AG04449 (cell line): ENCODE data around the gene SLC26A11.
"Not testable (repeated sequence)": the region's sequence is repeated elsewhere in the genome, so short reads cannot be mapped to it uniquely, and the experiment has no call there.

Experiments
- CTCF ChIA-PET: fragments of 350-600 bp; formaldehyde crosslinking; extraction: SDS; loops from one replicate; lab custom pipeline; 2021; ENCODE audit warnings: antibody characterized with exemption; lab: Yijun Ruan, JAX
- POLR2A ChIA-PET: fragments of 400-600, 350-600 bp; formaldehyde crosslinking; extraction: SDS; loops from one replicate; lab custom pipeline; 2020; ENCODE audit warnings: antibody characterized with exemption, inconsistent platforms; lab: Yijun Ruan, JAX
- DNase-seq: peaks from one replicate; pipeline ENCODE4 v3.0.0-alpha.2; 2010; ENCODE audit warnings: low read depth, low spot score
- H3K4me3 ChIP-seq: 2 replicates; pipeline ENCODE4 v1.5.1; 2011; ENCODE audit warnings: low read depth, mild to moderate bottlenecking, control low read depth, low read length
- TF ChIP-seq, protein P1 (sequence below): IDR thresholded peaks from one replicate; pipeline ENCODE4 v1.5.1; 2011; ENCODE audit warnings: mild to moderate bottlenecking, moderate library complexity, low read length, control low read depth, inconsistent platforms; ENCODE audit not compliant: insufficient read depth; ENCODE audit errors: missing control alignments

SLC26A11 gene

GRCh38 chr17:80236911-80237310, 16.7 kb downstream of the SLC26A11 start:
- no peak overlapping the region for H3K4me3 ChIP-seq
- ChIA-PET POLR2A (no interaction called here), CTCF (no interaction called here)
- no peak for DNase-seq
- TF ChIP-seq, protein P1, sequence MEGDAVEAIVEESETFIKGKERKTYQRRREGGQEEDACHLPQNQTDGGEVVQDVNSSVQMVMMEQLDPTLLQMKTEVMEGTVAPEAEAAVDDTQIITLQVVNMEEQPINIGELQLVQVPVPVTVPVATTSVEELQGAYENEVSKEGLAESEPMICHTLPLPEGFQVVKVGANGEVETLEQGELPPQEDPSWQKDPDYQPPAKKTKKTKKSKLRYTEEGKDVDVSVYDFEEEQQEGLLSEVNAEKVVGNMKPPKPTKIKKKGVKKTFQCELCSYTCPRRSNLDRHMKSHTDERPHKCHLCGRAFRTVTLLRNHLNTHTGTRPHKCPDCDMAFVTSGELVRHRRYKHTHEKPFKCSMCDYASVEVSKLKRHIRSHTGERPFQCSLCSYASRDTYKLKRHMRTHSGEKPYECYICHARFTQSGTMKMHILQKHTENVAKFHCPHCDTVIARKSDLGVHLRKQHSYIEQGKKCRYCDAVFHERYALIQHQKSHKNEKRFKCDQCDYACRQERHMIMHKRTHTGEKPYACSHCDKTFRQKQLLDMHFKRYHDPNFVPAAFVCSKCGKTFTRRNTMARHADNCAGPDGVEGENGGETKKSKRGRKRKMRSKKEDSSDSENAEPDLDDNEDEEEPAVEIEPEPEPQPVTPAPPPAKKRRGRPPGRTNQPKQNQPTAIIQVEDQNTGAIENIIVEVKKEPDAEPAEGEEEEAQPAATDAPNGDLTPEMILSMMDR, result no peak

- H3K4me3 ChIP-seq, result no peak overlapping the region
- no peak for DNase-seq
- POLR2A ChIA-PET, result no interaction called here
- CTCF ChIA-PET, result no interaction called here
- TF ChIP-seq, protein P1, result no peak
Measured at GRCh38 chr17:80237386-80237785, 17.2 kb downstream of the SLC26A11 start.

DNA sequence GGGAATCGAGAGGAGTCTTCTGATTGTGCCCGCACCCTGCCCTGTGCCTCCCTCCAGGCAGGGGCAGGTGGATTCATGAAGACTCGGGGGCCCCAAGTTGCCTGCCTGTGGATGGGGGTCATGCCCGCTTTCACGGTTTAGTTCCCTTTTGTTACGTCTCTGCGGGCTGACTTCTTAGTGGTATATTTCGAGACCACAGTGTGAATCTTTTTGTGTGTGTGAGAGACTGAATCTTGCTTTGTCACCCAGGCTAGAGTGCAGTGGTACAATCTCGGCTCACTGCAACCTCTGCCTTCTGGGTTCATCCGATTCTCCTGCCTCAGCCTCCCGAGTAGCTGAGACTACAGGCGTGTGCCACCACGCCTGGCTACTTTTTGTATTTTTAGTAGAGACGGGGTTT, 22.3 kb downstream of the SLC26A11 start:
- ChIA-PET CTCF (no interaction called here), POLR2A (no interaction called here)
- no peak overlapping the region for H3K4me3 ChIP-seq
- no peak for DNase-seq
- TF ChIP-seq, protein P1, result no peak

DNA sequence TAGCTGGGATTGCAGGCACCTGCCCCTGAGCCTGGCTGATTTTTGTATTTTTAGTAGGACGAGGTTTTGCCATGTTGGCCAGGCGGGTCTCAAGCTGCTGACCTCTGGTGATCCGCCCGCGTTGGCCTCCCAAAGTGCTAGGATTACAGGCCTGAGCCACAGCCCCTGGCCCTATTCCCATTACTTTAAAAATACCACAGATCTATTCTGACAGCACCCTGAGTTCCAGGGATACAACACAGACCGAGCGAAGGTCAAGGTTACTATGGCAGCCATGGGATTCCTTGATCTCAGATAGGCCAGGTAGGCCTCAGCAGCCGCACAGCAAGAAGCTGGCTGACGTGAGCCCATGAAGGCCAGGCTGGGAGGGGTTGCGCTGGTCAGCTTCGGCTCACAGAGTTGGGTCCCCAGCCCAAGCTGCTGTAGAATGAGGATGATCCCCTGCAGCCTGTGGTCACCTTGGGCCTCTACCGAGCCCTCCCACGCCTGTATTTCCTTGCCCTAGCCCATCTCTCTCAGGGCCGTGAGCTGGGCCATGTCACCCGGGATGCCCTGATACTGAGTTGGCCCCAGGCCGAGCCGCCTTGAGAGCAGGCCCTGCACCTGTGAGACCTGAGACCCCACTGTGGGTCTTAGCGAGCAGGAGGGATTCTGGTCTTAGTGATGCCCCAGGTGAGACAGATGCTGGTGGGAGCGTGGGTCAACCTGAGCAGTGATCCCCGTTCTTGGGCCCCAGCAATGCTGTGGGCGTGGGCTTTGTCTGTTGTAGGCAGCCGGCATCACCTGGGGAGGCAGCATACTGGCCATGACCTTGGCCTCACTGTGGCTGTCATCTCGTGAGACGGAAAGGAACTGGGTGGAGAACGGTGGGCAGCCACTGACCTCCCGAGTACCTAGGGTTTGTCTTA, 23.6 kb downstream of the SLC26A11 start:
- H3K4me3 ChIP-seq, result no peak overlapping the region
- ChIA-PET POLR2A (no interaction called here), CTCF (interaction anchor here (1.9 kb wide), 1 partner anchor 10 kb away, joined by 4 read pairs; no protein-coding TSS in a partner anchor)
- TF ChIP-seq, protein P1, result no peak
- DNase-seq, result no peak

DNA sequence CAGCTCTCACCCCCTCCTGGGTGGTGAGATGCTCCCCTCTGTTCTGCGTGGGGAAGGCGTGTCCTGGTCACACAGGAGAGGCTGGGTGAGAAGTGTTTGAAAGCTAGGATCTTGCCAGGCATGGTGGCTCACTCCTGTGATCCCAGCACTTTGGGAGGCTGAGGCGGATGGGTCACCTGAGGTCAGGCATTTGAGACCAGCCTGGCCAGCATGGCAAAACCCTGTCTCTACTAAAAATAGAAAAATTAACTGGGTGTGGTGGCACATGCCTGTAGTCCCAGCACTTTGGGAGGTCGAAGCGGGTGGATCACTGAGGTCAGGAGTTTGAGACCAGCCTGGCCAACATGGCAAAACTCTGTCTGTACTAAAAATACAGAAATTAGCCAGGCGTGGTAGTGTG, 24.2 kb downstream of the SLC26A11 start:
- H3K4me3 ChIP-seq, POLR2A ChIA-PET, DNase-seq: not testable (repeated sequence)
- CTCF ChIA-PET, result interaction anchor here (1.9 kb wide), 1 partner anchor 9 kb away, joined by 4 read pairs; no protein-coding TSS in a partner anchor

- CTCF ChIA-PET, result interaction anchor here (1.5 to 1.9 kb wide), 2 partner anchors 8 to 161 kb away, joined by 4 read pairs; no protein-coding TSS in a partner anchor
- DNase-seq, result no peak
- H3K4me3 ChIP-seq, result no peak overlapping the region
- POLR2A ChIA-PET, result no interaction called here
- TF ChIP-seq, protein P1, result no peak
Measured at GRCh38 chr17:80244871-80245509, 24.8 kb downstream of the SLC26A11 start.
